PC-3 (cell line): Measurements from ENCODE around the gene KRT82. TPM values are rescaled to one million over a fixed set of nuclear protein-coding genes. Genes with fewer than 3 reads are reported as not detected.

ENCODE experiments used
- ATAC-seq: fragments of 200-7000 bp; cut with Tn5 transposase; 2 replicates; pipeline ENCODE4 v1.9.1; 2020; ENCODE audit warnings: mild to moderate bottlenecking, moderate library complexity
- BruUV-seq: library from RNA; stranded (reverse); fragments of 400-500 nt; replicated peaks from 2 replicates; lab custom pipeline; 2021; lab: Mats Ljungman, UMichigan
- CTCF ChIA-PET: fragments of 300-600 bp; sonication (Branson Sonifier 250); formaldehyde crosslinking; loops from one replicate; lab custom pipeline; 2022; ENCODE audit warnings: antibody characterized with exemption; lab: Charles Lee
- POLR2A ChIA-PET: fragments of 300-600 bp; sonication (Branson Sonifier 250); formaldehyde crosslinking; loops from one replicate; lab custom pipeline; 2022; ENCODE audit warnings: antibody characterized with exemption; ENCODE audit not compliant: unreplicated experiment; lab: Charles Lee
- DNase-seq: peaks from one replicate; pipeline ENCODE4 v3.0.0-alpha.2; 2015
- H2AFZ ChIP-seq: fragments of 300-600 bp; sonication (generic); 2 replicates; pipeline ENCODE4 v1.6.0; 2016; ENCODE audit warnings: antibody characterized with exemption, low read length
- H3F3A ChIP-seq: fragments of 300-600 bp; sonication (generic); one replicate; pipeline ENCODE4 v1.6.0; 2017; ENCODE audit warnings: antibody characterized with exemption, low read length, control low read depth, mild to moderate bottlenecking; ENCODE audit not compliant: unreplicated experiment
- H3K27ac ChIP-seq: fragments of 300-600 bp; sonication (generic); 2 replicates; pipeline ENCODE4 v1.5.1; 2016; ENCODE audit warnings: mild to moderate bottlenecking, low read length
- H3K27me3 ChIP-seq: fragments of 300-600 bp; sonication (generic); 2 replicates; pipeline ENCODE4 v1.6.1; 2016; ENCODE audit warnings: low read length, mixed read lengths
- H3K36me3 ChIP-seq: fragments of 300-600 bp; sonication (generic); 2 replicates; pipeline ENCODE4 v1.6.1; 2016; ENCODE audit warnings: low read depth, mixed run types, low read length, mixed read lengths
- H3K4me1 ChIP-seq: fragments of 300-600 bp; sonication (generic); 2 replicates; pipeline ENCODE4 v1.5.1; 2016; ENCODE audit warnings: low read length; ENCODE audit not compliant: insufficient read depth
- H3K4me2 ChIP-seq: fragments of 300-600 bp; sonication (generic); 2 replicates; pipeline ENCODE4 v1.6.0; 2016; ENCODE audit warnings: low read length
- H3K4me3 ChIP-seq: fragments of 300-600 bp; sonication (generic); 2 replicates; pipeline ENCODE4 v1.5.1; 2016; ENCODE audit warnings: mild to moderate bottlenecking, low read length, mixed read lengths
- H3K79me2 ChIP-seq: fragments of 300-600 bp; sonication (generic); 2 replicates; pipeline ENCODE4 v1.6.1; 2017; ENCODE audit warnings: low read length, mixed read lengths
- H3K9ac ChIP-seq: fragments of 300-600 bp; sonication (generic); 2 replicates; pipeline ENCODE4 v1.6.0; 2016; ENCODE audit warnings: mild to moderate bottlenecking, low read length
- H3K9me2 ChIP-seq: fragments of 300-600 bp; sonication (generic); replicated peaks from 2 replicates; pipeline ENCODE4 v1.6.1; 2016; ENCODE audit warnings: mixed run types, low read length, mixed read lengths
- H3K9me3 ChIP-seq: fragments of 300-600 bp; sonication (generic); 2 replicates; pipeline ENCODE4 v1.6.1; 2016; ENCODE audit warnings: low read length, mixed read lengths
- H4K20me1 ChIP-seq: fragments of 300-600 bp; sonication (generic); 2 replicates; pipeline ENCODE4 v1.6.1; 2016; ENCODE audit warnings: low read length, mixed read lengths
- CTCF ChIP-seq: fragments of 300-600 bp; sonication (generic); conservative IDR thresholded peaks from 2 replicates; pipeline ENCODE4 v1.5.1; 2017; ENCODE audit warnings: antibody characterized with exemption, low read depth, mild to moderate bottlenecking, low read length
- EZH2 ChIP-seq: fragments of 300-600 bp; sonication (generic); IDR thresholded peaks from one replicate; pipeline ENCODE4 v1.6.1; 2017; ENCODE audit warnings: antibody characterized with exemption, mild to moderate bottlenecking, low read length; ENCODE audit not compliant: unreplicated experiment
- EZH2phosphoT487 ChIP-seq: fragments of 300-600 bp; sonication (generic); IDR thresholded peaks from 2 replicates; pipeline ENCODE4 v1.6.1; 2018; ENCODE audit warnings: mild to moderate bottlenecking, antibody characterized with exemption, low read length, borderline replicate concordance
- intact Hi-C: fragments of 100-400 bp; cut with micrococcal nuclease; formaldehyde crosslinking; loops from 2 replicates; pipeline ENCODE4 v1.9.0; 2023
- total RNA-seq: library from RNA; depleted of rRNA; stranded (reverse); fragments of >200 nt; gene quantifications from 2 replicates; pipeline ENCODE4 v1.2.3, GENCODE V29; 2014

KRT82 gene
- total RNA-seq, 1 experiment from 2014 or later = 0.29 TPM

GRCh38 chr12:52364901-52365489, 41.1 kb downstream of the KRT82 start:
- CTCF ChIA-PET = interaction anchor here (0.8 kb wide), 1 partner anchor 37 kb away, joined by 4 read pairs; no protein-coding TSS in a partner anchor
- Histone ChIP-seq H2AFZ (no peak overlapping the region), H4K20me1 (no peaks in the 10 kb centered on the region), H3K4me3 (no peak overlapping the region), H3K27ac (no peak overlapping the region), H3K9me2 (no peaks in the 10 kb centered on the region), H3K79me2 (no peaks in the 10 kb centered on the region), H3K9ac (no peak overlapping the region), H3K9me3 (no peaks in the 10 kb centered on the region), H3F3A (no peaks in the 10 kb centered on the region), H3K4me1 (no peaks in the 10 kb centered on the region), H3K36me3 (no peaks in the 10 kb centered on the region), H3K4me2 (no peak overlapping the region), H3K27me3 (no peaks in the 10 kb centered on the region)
- ATAC-seq (no peak), DNase-seq (no peak)
- no TSS peak for BruUV-seq
- TF ChIP-seq EZH2 (no peak), CTCF (no peak), EZH2phosphoT487 (no peak)
- intact Hi-C loops = no loop called here
- POLR2A ChIA-PET = no interaction called here

- Histone ChIP-seq H3F3A (no peaks in the 10 kb centered on the region), H3K27me3 (no peaks in the 10 kb centered on the region), H3K4me2 (no peak overlapping the region), H3K9ac (no peak overlapping the region), H3K4me3 (no peak overlapping the region), H3K79me2 (no peaks in the 10 kb centered on the region), H2AFZ (no peak overlapping the region), H3K9me3 (no peaks in the 10 kb centered on the region), H4K20me1 (no peaks in the 10 kb centered on the region), H3K27ac (no peak overlapping the region), H3K4me1 (no peaks in the 10 kb centered on the region), H3K36me3 (no peaks in the 10 kb centered on the region), H3K9me2 (no peaks in the 10 kb centered on the region)
- intact Hi-C loops = no loop called here
- TF ChIP-seq CTCF = no peak
- TF ChIP-seq EZH2phosphoT487 = no peak
- no peak for TF ChIP-seq EZH2
- ATAC-seq = no peak
- DNase-seq = no peak
- ChIA-PET CTCF (no interaction called here), POLR2A (no interaction called here)
- no TSS peak for BruUV-seq
Measured at GRCh38 chr12:52364061-52364460, 42.1 kb downstream of the KRT82 start.

- Histone ChIP-seq H3K4me2 (no peak overlapping the region), H2AFZ (no peak overlapping the region), H3K36me3 (no peaks in the 10 kb centered on the region), H4K20me1 (no peaks in the 10 kb centered on the region), H3K9ac (no peak overlapping the region), H3K4me1 (peaks cover 3% of the 10 kb centered on the region; the same call in 1 of the 2 replicates), H3K9me2 (no peaks in the 10 kb centered on the region), H3F3A (no peaks in the 10 kb centered on the region), H3K79me2 (no peaks in the 10 kb centered on the region), H3K27ac (no peak overlapping the region), H3K9me3 (no peaks in the 10 kb centered on the region), H3K4me3 (no peak overlapping the region), H3K27me3 (no peaks in the 10 kb centered on the region)
- intact Hi-C loops = no loop called here
- no TSS peak for BruUV-seq
- TF ChIP-seq EZH2phosphoT487 (no peak), EZH2 (no peak), CTCF (no peak)
- DNase-seq (no peak), ATAC-seq (no peak)
- CTCF ChIA-PET = no interaction called here
- POLR2A ChIA-PET = no interaction called here
Measured at GRCh38 chr12:52363111-52363679, 42.9 kb downstream of the KRT82 start.
